Uterus (tissue), 2 donors: ENCODE data around the gene KCTD6.

Experiments used
- POLR2A ChIP-seq, 2 donors: fragments of 450-650 bp; IDR thresholded peaks; one replicate each; pipeline ENCODE4 v1.6.1; 2016; ENCODE audit warnings: antibody characterized with exemption in 2 of 2, mild to moderate bottlenecking in 1 of 2, moderate library complexity in 1 of 2
- TF ChIP-seq, protein P1 (sequence below), 4 experiments: fragments of 200-600 bp in 2 of 4; fragments of 450-650 bp in 2 of 4; sonication (generic) in 2 of 4; IDR thresholded peaks; one replicate each; pipeline ENCODE4 v1.5.1; 2016 to 2019; ENCODE audit warnings: antibody characterized with exemption in 4 of 4, mild to moderate bottlenecking in 2 of 4, moderate library complexity in 1 of 4

DNA sequence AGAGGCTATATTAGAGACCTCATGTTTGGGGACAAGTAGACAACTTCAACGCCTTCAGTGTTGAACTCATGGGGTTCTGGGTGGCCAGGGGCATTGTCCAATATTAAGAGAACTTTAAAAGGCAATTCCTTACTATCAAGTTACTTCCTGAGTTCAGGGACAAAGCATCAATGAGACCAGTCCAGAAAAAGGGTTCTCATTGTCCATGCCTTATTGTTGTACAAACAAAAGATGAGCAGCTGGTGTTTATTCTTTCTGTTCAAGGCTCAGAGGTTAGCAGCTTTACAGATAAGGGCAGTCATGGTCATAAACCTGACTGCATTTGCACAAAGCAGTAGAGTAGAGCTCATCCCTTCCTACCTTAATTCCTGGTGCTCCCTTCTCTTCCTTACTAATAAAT is 39.7 kb upstream of the KCTD6 start:
- TF ChIP-seq, protein P1, sequence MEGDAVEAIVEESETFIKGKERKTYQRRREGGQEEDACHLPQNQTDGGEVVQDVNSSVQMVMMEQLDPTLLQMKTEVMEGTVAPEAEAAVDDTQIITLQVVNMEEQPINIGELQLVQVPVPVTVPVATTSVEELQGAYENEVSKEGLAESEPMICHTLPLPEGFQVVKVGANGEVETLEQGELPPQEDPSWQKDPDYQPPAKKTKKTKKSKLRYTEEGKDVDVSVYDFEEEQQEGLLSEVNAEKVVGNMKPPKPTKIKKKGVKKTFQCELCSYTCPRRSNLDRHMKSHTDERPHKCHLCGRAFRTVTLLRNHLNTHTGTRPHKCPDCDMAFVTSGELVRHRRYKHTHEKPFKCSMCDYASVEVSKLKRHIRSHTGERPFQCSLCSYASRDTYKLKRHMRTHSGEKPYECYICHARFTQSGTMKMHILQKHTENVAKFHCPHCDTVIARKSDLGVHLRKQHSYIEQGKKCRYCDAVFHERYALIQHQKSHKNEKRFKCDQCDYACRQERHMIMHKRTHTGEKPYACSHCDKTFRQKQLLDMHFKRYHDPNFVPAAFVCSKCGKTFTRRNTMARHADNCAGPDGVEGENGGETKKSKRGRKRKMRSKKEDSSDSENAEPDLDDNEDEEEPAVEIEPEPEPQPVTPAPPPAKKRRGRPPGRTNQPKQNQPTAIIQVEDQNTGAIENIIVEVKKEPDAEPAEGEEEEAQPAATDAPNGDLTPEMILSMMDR (IDR thresholded peaks at IDR 0.05): no peak
- TF ChIP-seq POLR2A (IDR thresholded peaks at IDR 0.05): no peak
